ENCODE measurements around the gene ADORA2A. TPM values are rescaled to one million over a fixed set of nuclear protein-coding genes. Genes with fewer than 3 reads are reported as not detected.

Gene ADORA2A
- total RNA-seq, 1 experiment from 2014 or later, result 3.6 TPM

- TF ChIP-seq CTCF (IDR thresholded peaks at IDR 0.05 in 2 of 3, conservative IDR thresholded peaks at IDR 0.05 in 1 of 3; ENCODE audit: borderline replicate concordance in 1 of 3, insufficient read depth in 1 of 3, low read depth in 2 of 3, low read length in 2 of 3) (no peak), MAX (IDR thresholded peaks at IDR 0.05) (no peak), TCF7L2 (IDR thresholded peaks at IDR 0.05; ENCODE audit: borderline replicate concordance, extremely low read depth, insufficient read depth, insufficient read length) (no peak), SP1 (IDR thresholded peaks at IDR 0.05; ENCODE audit: low read depth) (no peak)
These were observed 10.8 kb upstream of the ADORA2A start (continued) for GRCh38 chr22:24416611-24417010.

GRCh38 chr22:24417200-24417599 is 10.2 kb upstream of the ADORA2A start:
- no peaks in the 10 kb centered on the region for H3K9me3 ChIP-seq (ENCODE audit: control insufficient read depth in 1 of 2, insufficient read depth in 1 of 2, low read depth in 1 of 2, low read length in 2 of 2)
- H3K4me1 ChIP-seq (ENCODE audit: control insufficient read depth in 1 of 2, insufficient read depth in 2 of 2, low read length in 2 of 2), result no peaks in the 10 kb centered on the region
- no TSS peak for BruUV-seq (replicated peaks)
- no peaks in the 10 kb centered on the region for H3K9me2 ChIP-seq (ENCODE audit: insufficient read depth)
- H3K9ac ChIP-seq (ENCODE audit: low read length), result no peak overlapping the region
- CTCF ChIA-PET, result interaction anchor here (1.3 kb wide), 1 partner anchor 105 kb away, joined by 3 read pairs; no protein-coding TSS in a partner anchor
- H3K4me3 ChIP-seq (replicated peaks in 1 of 2; ENCODE audit: low read depth in 1 of 2, low read length in 2 of 2), result no peak overlapping the region
- DNase-seq (ENCODE audit: low read depth, low spot score) (no peak), ATAC-seq (no peak)
- H3K36me3 ChIP-seq (ENCODE audit: control insufficient read depth in 1 of 2, insufficient read depth in 2 of 2, low read length in 2 of 2), result peaks cover 5 to 12% of the 10 kb centered on the region in 2 experiments; a peak in 3 of 4 replicates
- H3K27ac ChIP-seq (ENCODE audit: low read depth, low read length), result no peak overlapping the region
- no peaks in the 10 kb centered on the region for H3K79me2 ChIP-seq (ENCODE audit: insufficient read depth, low read length)
- no peaks in the 10 kb centered on the region for H3K27me3 ChIP-seq (ENCODE audit: insufficient read depth, low read length)
- intact Hi-C loops (cut with micrococcal nuclease), result no loop called here
- no peaks in the 10 kb centered on the region for H4K20me1 ChIP-seq (ENCODE audit: insufficient read depth)
- H3K4me2 ChIP-seq (ENCODE audit: low read length), result no peak overlapping the region
- POLR2A ChIA-PET, result no interaction called here
- RAD21 ChIA-PET (ENCODE audit: low non-redundant PET in 1 of 2, low total read pairs in 2 of 2, uncharacterized antibody in 2 of 2, unreplicated experiment in 2 of 2), result no interaction called here
- H2AFZ ChIP-seq (ENCODE audit: low read depth, low read length, poor library complexity, severe bottlenecking), result no peak overlapping the region
- TF ChIP-seq CTCF (IDR thresholded peaks at IDR 0.05 in 2 of 3, conservative IDR thresholded peaks at IDR 0.05 in 1 of 3; ENCODE audit: borderline replicate concordance in 1 of 3, insufficient read depth in 1 of 3, low read depth in 2 of 3, low read length in 2 of 3), result no peak
- TF ChIP-seq ZBTB33 (IDR thresholded peaks at IDR 0.05; ENCODE audit: extremely low read depth, insufficient replicate concordance, low read length), result no peak
- no peak for TF ChIP-seq ELF1 (IDR thresholded peaks at IDR 0.05; ENCODE audit: borderline replicate concordance, low read depth)
- no peak for TF ChIP-seq FOSL1 (IDR thresholded peaks at IDR 0.05; ENCODE audit: low read depth)
- no peak for TF ChIP-seq POLR2A (IDR thresholded peaks at IDR 0.05; ENCODE audit: borderline replicate concordance, extremely low read depth, insufficient read depth, insufficient read length)
- no peak for TF ChIP-seq EZH2 (IDR thresholded peaks at IDR 0.05)
- TF ChIP-seq ATF3 (IDR thresholded peaks at IDR 0.05), result no peak
- TF ChIP-seq RAD21 (IDR thresholded peaks at IDR 0.05; ENCODE audit: low read depth), result no peak
- TF ChIP-seq SRF (IDR thresholded peaks at IDR 0.05; ENCODE audit: low read depth), result no peak
- no peak for TF ChIP-seq TCF7L2 (IDR thresholded peaks at IDR 0.05; ENCODE audit: borderline replicate concordance, extremely low read depth, insufficient read depth, insufficient read length)
- no peak for TF ChIP-seq EGR1 (IDR thresholded peaks at IDR 0.05; ENCODE audit: low read depth)
- no peak for TF ChIP-seq YY1 (IDR thresholded peaks at IDR 0.05; ENCODE audit: extremely low read depth, insufficient replicate concordance, low read depth, low read length)
- TF ChIP-seq CBX3 (IDR thresholded peaks at IDR 0.05; ENCODE audit: low read depth), result no peak
- no peak for TF ChIP-seq SP1 (IDR thresholded peaks at IDR 0.05; ENCODE audit: low read depth)
- TF ChIP-seq CEBPB (IDR thresholded peaks at IDR 0.05; ENCODE audit: low read depth), result no peak
- TF ChIP-seq ZNF274 (IDR thresholded peaks at IDR 0.05; ENCODE audit: low read depth, low read length), result no peak
- TF ChIP-seq MAX (IDR thresholded peaks at IDR 0.05), result no peak
- TF ChIP-seq JUND (IDR thresholded peaks at IDR 0.05), result no peak
- no peak for TF ChIP-seq SIN3A (IDR thresholded peaks at IDR 0.05; ENCODE audit: low read depth)
